GM12878 (cell line): ENCODE measurements around the gene XPO6. TPM values are rescaled to one million over a fixed set of nuclear protein-coding genes. Genes with fewer than 3 reads are reported as not detected.

ENCODE experiments used
- ATAC-seq: fragments of 200-7000 bp; cut with Tn5 transposase; 3 replicates; pipeline ENCODE4 v1.9.1; 2020; ENCODE audit warnings: mild to moderate bottlenecking, moderate library complexity
- BruUV-seq: library from RNA; stranded (reverse); fragments of 400-500 nt; replicated peaks from 2 replicates; lab custom pipeline; 2021; lab: Mats Ljungman, UMichigan
- CTCF ChIA-PET: fragments of 300-600 bp; sonication (Branson Sonifier 250); formaldehyde crosslinking; extraction: SDS; loops from one replicate; lab custom pipeline; 2021; ENCODE audit warnings: inconsistent platforms; lab: Yijun Ruan, JAX
- POLR2A ChIA-PET: fragments of 350-600 bp; formaldehyde crosslinking; extraction: SDS; loops from one replicate; lab custom pipeline; 2021; ENCODE audit warnings: inconsistent platforms; lab: Charles Lee
- RAD21 ChIA-PET: fragments of 300-600 bp; sonication (Branson Sonifier 250); formaldehyde crosslinking; loops from one replicate; lab custom pipeline; 2023; ENCODE audit warnings: antibody characterized with exemption; ENCODE audit not compliant: unreplicated experiment; lab: Charles Lee
- SMC1A ChIA-PET: fragments of 300-600 bp; sonication (Branson Sonifier 250); formaldehyde crosslinking; loops from one replicate; lab custom pipeline; 2023; ENCODE audit not compliant: unreplicated experiment, uncharacterized antibody; lab: Charles Lee
- DNase-seq: peaks from one replicate; pipeline ENCODE4 v3.0.0-alpha.2; 2011; ENCODE audit warnings: low read depth, low spot score
- FAIRE-seq: peaks from 3 replicates; lab custom pipeline; 2011; peaks lifted over from hg19 to GRCh38; lab: Jason Lieb, UNC
- H2AFZ ChIP-seq: 2 replicates; pipeline ENCODE4 v1.6.0; 2011; ENCODE audit warnings: low read depth, low read length, control low read depth; ENCODE audit not compliant: control insufficient read depth
- H3K27ac ChIP-seq: 2 replicates; pipeline ENCODE4 v1.5.1; 2011; ENCODE audit warnings: control low read depth; ENCODE audit not compliant: control insufficient read depth, insufficient read depth
- H3K27me3 ChIP-seq, 2 experiments: replicated peaks in 1 of 2; 2 replicates each; pipeline versions ENCODE4 v1.6.0 to v1.6.1; 2011; ENCODE audit warnings: low read length in 1 of 2; ENCODE audit not compliant: control insufficient read depth in 2 of 2, insufficient read depth in 2 of 2
- H3K36me3 ChIP-seq, 2 experiments: 2 replicates each; pipeline ENCODE4 v1.5.1; 2011; ENCODE audit warnings: low read length in 1 of 2; ENCODE audit not compliant: control insufficient read depth in 2 of 2, insufficient read depth in 2 of 2
- H3K4me1 ChIP-seq: 2 replicates; pipeline ENCODE4 v1.6.1; 2011; ENCODE audit warnings: mild to moderate bottlenecking, low read length, moderate library complexity, mixed read lengths; ENCODE audit not compliant: control insufficient read depth, insufficient read depth
- H3K4me2 ChIP-seq: 2 replicates; pipeline ENCODE4 v1.6.0; 2011; ENCODE audit warnings: control low read depth; ENCODE audit not compliant: control insufficient read depth, insufficient read depth
- H3K4me3 ChIP-seq: fragments of 200-600 bp; sonication (generic); 2 replicates; pipeline ENCODE4 v1.5.1; 2016
- H3K79me2 ChIP-seq: 2 replicates; pipeline ENCODE4 v1.6.0; 2011; ENCODE audit warnings: low read length; ENCODE audit not compliant: control insufficient read depth, insufficient read depth
- H3K9ac ChIP-seq: 2 replicates; pipeline ENCODE4 v1.8.0; 2011; ENCODE audit warnings: low read length, control low read depth, mixed read lengths; ENCODE audit not compliant: control insufficient read depth, insufficient read depth
- H3K9me3 ChIP-seq: replicated peaks from 3 replicates; pipeline ENCODE4 v1.5.1; 2011; ENCODE audit warnings: mild to moderate bottlenecking, low read length; ENCODE audit not compliant: control insufficient read depth, insufficient read depth
- H4K20me1 ChIP-seq: 2 replicates; pipeline ENCODE4 v1.6.0; 2011; ENCODE audit not compliant: control insufficient read depth, insufficient read depth
- CHD4 ChIP-seq: fragments of 200-600 bp; sonication (generic); IDR thresholded peaks from 2 replicates; pipeline ENCODE4 v1.6.1; 2016; ENCODE audit warnings: mild to moderate bottlenecking
- CREM ChIP-seq: IDR thresholded peaks from 2 replicates; pipeline ENCODE4 v1.6.1; 2014; ENCODE audit warnings: antibody characterized with exemption, low read depth
- E4F1 ChIP-seq: fragments of 450-650 bp; IDR thresholded peaks from 2 replicates; pipeline ENCODE4 v1.6.1; 2018; ENCODE audit warnings: borderline replicate concordance, mild to moderate bottlenecking; ENCODE audit not compliant: partially characterized antibody
- ELK1 ChIP-seq: IDR thresholded peaks from 2 replicates; pipeline ENCODE4 v1.6.1; 2012; ENCODE audit warnings: low read depth, low read length, improper control_type of control experiment
- NBN ChIP-seq: fragments of 450-650 bp; IDR thresholded peaks from 2 replicates; pipeline ENCODE4 v1.6.1; 2016
- NFXL1 ChIP-seq: fragments of 450-650 bp; IDR thresholded peaks from 2 replicates; pipeline ENCODE4 v1.6.1; 2017; ENCODE audit warnings: antibody characterized with exemption, mild to moderate bottlenecking, borderline replicate concordance
- SIN3A ChIP-seq: IDR thresholded peaks from 2 replicates; pipeline ENCODE4 v1.6.1; 2012; ENCODE audit warnings: low read depth, low read length, improper control_type of control experiment
- STAT1 ChIP-seq: fragments of 450-650 bp; conservative IDR thresholded peaks from 2 replicates; pipeline ENCODE4 v1.6.1; 2014; ENCODE audit warnings: antibody characterized with exemption, mild to moderate bottlenecking
- WRNIP1 ChIP-seq: IDR thresholded peaks from 2 replicates; pipeline ENCODE4 v1.6.1; 2011; ENCODE audit warnings: low read depth, low read length, improper control_type of control experiment, borderline replicate concordance
- ZNF207 ChIP-seq: fragments of 450-650 bp; IDR thresholded peaks from 2 replicates; pipeline ENCODE4 v1.6.1; 2014; ENCODE audit warnings: antibody characterized with exemption, mild to moderate bottlenecking, borderline replicate concordance
- WGBS: methylation state at CpG from one replicate; pipeline ENCODE4 v1.1.6; 2016; ENCODE audit warnings: low lambda C conversion rate; ENCODE audit not compliant: insufficient replicate concordance, insufficient coverage; ENCODE audit errors: missing lambda C conversion rate; 5-methylcytosine and 5-hydroxymethylcytosine counted together
- in situ Hi-C: fragments of 300-500 bp; cut with MboI; formaldehyde crosslinking; loops from 9 replicates; pipeline ENCODE4 v1.14.3; 2018; ENCODE audit warnings: mixed read lengths
- intact Hi-C: fragments of 100-400 bp; cut with micrococcal nuclease; formaldehyde crosslinking; loops from one replicate; pipeline ENCODE4 v1.14.2; 2022; ENCODE audit not compliant: unreplicated experiment
- polyA plus RNA-seq, 11 experiments: library from polyadenylated mRNA; depleted of rRNA in 4 of 11; unstranded in 6 of 11; stranded (reverse) in 5 of 11; fragments of >200 nt; fragmentation: Nextera tagmentation in 4 of 11; fragmentation: Illumina TruSeq in 1 of 11; extraction: Ambion mirVana in 4 of 11; extraction: Trizol in 1 of 11; gene quantifications; 1 replicate in 1 of 11; 2 replicates in 10 of 11; pipeline versions ENCODE4 v1.2.1 to v1.2.3, GENCODE V29; 2011 to 2016; ENCODE audit warnings: inconsistent platforms in 2 of 11, missing spikeins in 2 of 11, low read depth in 1 of 11
- total RNA-seq, 4 experiments: library from RNA; depleted of rRNA in 3 of 4; stranded (reverse); fragments of >200 nt in 3 of 4; fragmentation: Illumina TruSeq in 1 of 4; extraction: Trizol in 1 of 4; gene quantifications; 2 replicates each; pipeline versions ENCODE4 v1.2.1 to v1.2.3, GENCODE V29; 2013 to 2021
- TF ChIP-seq, protein P1 (sequence below): fragments of 450-650 bp; formaldehyde crosslinking; IDR thresholded peaks from 2 replicates; pipeline ENCODE4 v1.4.0; 2020; ENCODE audit warnings: mild to moderate bottlenecking, moderate library complexity

XPO6 gene
- total and polyA plus RNA-seq, 10 of the 15 experiments (the other 5 are each of a cell fraction or from before 2014, with no cell fraction given), result 9.9 to 246 (median 110) TPM

DNA sequence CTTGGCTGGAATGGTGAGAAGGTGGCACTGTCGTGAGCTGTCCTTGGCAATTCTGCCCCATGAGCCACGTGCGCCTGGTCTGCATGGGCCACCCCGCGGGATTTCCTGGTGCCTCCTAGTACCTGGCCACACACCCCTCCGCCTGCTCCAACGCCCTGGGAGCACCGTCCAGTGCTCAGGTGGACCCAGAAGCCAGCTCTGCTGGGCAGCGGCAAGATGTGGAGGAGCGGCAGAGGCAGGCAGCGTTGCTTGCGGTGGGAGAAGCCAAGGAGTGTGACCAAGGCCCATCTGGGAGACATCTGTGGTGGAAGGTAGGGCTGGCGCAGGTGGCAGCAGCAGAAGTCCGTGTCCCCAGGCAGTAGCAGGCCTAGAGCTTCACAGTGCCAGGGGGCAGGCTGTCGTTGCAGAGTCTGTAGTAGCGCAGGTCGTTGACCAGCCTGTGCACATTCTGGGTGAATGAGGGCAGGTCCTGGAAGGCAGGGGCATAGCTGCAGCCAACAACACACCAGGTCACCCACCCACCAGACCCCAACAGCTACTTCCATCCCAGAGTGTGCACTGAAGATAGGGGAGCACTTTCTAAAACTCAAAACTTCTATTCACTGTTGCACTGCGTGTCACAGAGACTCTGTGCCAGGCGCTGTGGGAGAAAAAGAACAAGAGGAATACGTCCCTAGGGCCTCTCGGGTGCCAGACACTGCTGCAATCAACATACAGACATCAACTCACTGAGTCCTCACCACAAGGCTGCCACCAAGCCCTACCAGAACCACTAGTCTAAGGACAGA is 113.4 kb downstream of the XPO6 start:
- intact Hi-C loops (no loop called here), in situ Hi-C loops (no loop called here)
- DNase-seq (no peak), FAIRE-seq (no peak), ATAC-seq (no peak)
- no peak overlapping the region for H3K4me2 ChIP-seq
- SMC1A ChIA-PET, result no interaction called here
- BruUV-seq, result no TSS peak
- no peak for TF ChIP-seq ELK1
- TF ChIP-seq CHD4, result no peak
- no peak for TF ChIP-seq WRNIP1
- no peak for TF ChIP-seq SIN3A
- TF ChIP-seq, protein P1, sequence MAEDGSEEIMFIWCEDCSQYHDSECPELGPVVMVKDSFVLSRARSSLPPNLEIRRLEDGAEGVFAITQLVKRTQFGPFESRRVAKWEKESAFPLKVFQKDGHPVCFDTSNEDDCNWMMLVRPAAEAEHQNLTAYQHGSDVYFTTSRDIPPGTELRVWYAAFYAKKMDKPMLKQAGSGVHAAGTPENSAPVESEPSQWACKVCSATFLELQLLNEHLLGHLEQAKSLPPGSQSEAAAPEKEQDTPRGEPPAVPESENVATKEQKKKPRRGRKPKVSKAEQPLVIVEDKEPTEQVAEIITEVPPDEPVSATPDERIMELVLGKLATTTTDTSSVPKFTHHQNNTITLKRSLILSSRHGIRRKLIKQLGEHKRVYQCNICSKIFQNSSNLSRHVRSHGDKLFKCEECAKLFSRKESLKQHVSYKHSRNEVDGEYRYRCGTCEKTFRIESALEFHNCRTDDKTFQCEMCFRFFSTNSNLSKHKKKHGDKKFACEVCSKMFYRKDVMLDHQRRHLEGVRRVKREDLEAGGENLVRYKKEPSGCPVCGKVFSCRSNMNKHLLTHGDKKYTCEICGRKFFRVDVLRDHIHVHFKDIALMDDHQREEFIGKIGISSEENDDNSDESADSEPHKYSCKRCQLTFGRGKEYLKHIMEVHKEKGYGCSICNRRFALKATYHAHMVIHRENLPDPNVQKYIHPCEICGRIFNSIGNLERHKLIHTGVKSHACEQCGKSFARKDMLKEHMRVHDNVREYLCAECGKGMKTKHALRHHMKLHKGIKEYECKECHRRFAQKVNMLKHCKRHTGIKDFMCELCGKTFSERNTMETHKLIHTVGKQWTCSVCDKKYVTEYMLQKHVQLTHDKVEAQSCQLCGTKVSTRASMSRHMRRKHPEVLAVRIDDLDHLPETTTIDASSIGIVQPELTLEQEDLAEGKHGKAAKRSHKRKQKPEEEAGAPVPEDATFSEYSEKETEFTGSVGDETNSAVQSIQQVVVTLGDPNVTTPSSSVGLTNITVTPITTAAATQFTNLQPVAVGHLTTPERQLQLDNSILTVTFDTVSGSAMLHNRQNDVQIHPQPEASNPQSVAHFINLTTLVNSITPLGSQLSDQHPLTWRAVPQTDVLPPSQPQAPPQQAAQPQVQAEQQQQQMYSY (CRISPR knock-in tag), result no peak
- no peak for TF ChIP-seq STAT1
- TF ChIP-seq CREM, result no peak
- no peak for TF ChIP-seq NBN
- TF ChIP-seq E4F1, result no peak
- TF ChIP-seq ZNF207, result no peak
- TF ChIP-seq NFXL1, result no peak
- WGBS, result 95% methylated on average over 21 of the region's 21 CpGs
- RAD21 ChIA-PET, result no interaction called here
- H3K36me3 ChIP-seq, result peaks cover 30 to 34% of the 10 kb centered on the region in 2 experiments
- no peaks in the 10 kb centered on the region for H3K27me3 ChIP-seq
- no peaks in the 10 kb centered on the region for H3K9me3 ChIP-seq
- H3K27ac ChIP-seq, result no peak overlapping the region
- H2AFZ ChIP-seq, result no peak overlapping the region
- POLR2A ChIA-PET, result no interaction called here
- CTCF ChIA-PET, result interaction anchor here (0.6 kb wide), 1 partner anchor 120 kb away, joined by 3 read pairs; no protein-coding TSS in a partner anchor
- H3K4me1 ChIP-seq, result no peaks in the 10 kb centered on the region
- H3K79me2 ChIP-seq, result no peaks in the 10 kb centered on the region
- no peak overlapping the region for H3K9ac ChIP-seq
- H3K4me3 ChIP-seq, result no peak overlapping the region
- no peaks in the 10 kb centered on the region for H4K20me1 ChIP-seq
